Ishikawa (cell line): ENCODE results near the gene TNFRSF6B.

Experiments
- CEBPB ChIP-seq: IDR thresholded peaks from 2 replicates; pipeline ENCODE4 v1.6.1; 2012
- EP300 ChIP-seq: IDR thresholded peaks from 2 replicates; pipeline ENCODE4 v1.6.1; 2012; ENCODE audit warnings: borderline replicate concordance
- FOXM1 ChIP-seq: IDR thresholded peaks from 2 replicates; pipeline ENCODE4 v1.6.1; 2012; ENCODE audit warnings: low read depth, borderline replicate concordance
- NFIC ChIP-seq: IDR thresholded peaks from 2 replicates; pipeline ENCODE4 v1.6.1; 2012
- RAD21 ChIP-seq: IDR thresholded peaks from 2 replicates; pipeline ENCODE4 v1.6.1; 2012; ENCODE audit warnings: low read depth
- TAF1 ChIP-seq: IDR thresholded peaks from 2 replicates; pipeline ENCODE4 v1.6.1; 2012; ENCODE audit warnings: low read depth, mild to moderate bottlenecking
- TCF12 ChIP-seq: IDR thresholded peaks from 2 replicates; pipeline ENCODE4 v1.6.1; 2012; ENCODE audit warnings: low read depth
- TF ChIP-seq, protein P1 (sequence below): IDR thresholded peaks from 2 replicates; pipeline ENCODE4 v1.6.1; 2012
- TF ChIP-seq, protein P2 (sequence below): IDR thresholded peaks from 2 replicates; pipeline ENCODE4 v1.6.1; 2012; ENCODE audit warnings: low read depth, mild to moderate bottlenecking

DNA sequence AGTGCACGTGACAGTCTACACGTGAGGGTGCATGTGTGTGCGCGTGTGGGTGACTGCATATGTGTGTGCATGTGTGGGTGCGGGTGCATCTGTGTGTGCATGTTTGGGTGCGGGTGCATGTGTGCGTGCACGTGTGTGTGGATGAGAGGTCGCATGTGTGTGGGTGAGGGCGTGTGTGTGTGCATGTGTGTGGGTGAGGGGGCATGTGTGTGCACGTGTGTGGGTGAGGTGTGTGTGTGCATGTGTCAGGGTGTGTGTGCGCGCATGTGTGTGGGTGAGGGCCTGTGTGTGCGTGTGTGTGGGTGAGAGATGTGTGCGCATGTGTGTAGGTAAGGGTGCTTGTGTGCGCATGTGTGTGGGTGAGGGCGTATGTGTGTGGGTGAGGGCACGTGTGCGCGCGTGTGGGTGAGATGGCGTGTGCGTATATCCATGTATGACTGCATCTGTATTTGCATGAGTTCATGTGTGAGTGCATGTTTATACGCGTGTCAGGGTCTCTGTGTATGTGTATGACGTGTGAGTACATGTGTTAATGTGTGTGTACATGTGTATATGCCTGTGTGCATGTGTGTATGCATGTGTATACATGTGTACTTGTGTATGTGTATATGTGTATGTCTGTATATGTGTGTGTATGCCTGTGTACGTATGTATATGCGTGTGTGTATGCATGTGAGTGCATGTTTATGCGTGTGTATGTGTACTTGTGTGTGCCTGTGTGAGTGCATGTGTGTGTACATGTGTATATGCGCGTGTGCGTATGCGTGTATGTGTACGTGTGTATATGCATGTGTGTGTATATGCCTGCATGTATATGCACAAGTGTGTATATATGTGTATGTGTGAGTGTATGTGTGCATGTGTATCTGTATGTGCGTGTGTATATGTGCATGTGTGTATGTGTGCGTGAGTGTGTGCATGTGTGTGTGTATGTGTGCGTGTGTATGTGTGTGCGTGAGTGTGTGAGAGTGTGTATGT, 36.0 kb downstream of the TNFRSF6B start:
- TF ChIP-seq EP300 (no peak), RAD21 (no peak), TAF1 (no peak), TCF12 (no peak), CEBPB (no peak), NFIC (no peak), FOXM1 (no peak)
- TF ChIP-seq, protein P1, sequence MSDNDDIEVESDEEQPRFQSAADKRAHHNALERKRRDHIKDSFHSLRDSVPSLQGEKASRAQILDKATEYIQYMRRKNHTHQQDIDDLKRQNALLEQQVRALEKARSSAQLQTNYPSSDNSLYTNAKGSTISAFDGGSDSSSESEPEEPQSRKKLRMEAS: no peak
- TF ChIP-seq, protein P2, sequence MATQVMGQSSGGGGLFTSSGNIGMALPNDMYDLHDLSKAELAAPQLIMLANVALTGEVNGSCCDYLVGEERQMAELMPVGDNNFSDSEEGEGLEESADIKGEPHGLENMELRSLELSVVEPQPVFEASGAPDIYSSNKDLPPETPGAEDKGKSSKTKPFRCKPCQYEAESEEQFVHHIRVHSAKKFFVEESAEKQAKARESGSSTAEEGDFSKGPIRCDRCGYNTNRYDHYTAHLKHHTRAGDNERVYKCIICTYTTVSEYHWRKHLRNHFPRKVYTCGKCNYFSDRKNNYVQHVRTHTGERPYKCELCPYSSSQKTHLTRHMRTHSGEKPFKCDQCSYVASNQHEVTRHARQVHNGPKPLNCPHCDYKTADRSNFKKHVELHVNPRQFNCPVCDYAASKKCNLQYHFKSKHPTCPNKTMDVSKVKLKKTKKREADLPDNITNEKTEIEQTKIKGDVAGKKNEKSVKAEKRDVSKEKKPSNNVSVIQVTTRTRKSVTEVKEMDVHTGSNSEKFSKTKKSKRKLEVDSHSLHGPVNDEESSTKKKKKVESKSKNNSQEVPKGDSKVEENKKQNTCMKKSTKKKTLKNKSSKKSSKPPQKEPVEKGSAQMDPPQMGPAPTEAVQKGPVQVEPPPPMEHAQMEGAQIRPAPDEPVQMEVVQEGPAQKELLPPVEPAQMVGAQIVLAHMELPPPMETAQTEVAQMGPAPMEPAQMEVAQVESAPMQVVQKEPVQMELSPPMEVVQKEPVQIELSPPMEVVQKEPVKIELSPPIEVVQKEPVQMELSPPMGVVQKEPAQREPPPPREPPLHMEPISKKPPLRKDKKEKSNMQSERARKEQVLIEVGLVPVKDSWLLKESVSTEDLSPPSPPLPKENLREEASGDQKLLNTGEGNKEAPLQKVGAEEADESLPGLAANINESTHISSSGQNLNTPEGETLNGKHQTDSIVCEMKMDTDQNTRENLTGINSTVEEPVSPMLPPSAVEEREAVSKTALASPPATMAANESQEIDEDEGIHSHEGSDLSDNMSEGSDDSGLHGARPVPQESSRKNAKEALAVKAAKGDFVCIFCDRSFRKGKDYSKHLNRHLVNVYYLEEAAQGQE: no peak
